Stimulated activated naive CD8-positive, alpha-beta T cell treated with anti-CD3 and anti-CD28 coated beads, Interleukin-15, Interleukin-2, amounts not matched to agents 100 ng/mL and 50 ng/mL, for 24 hours (primary cell): ENCODE results near the gene ABCA9.

Source experiments
- H3K27ac Mint-ChIP-seq: one replicate; pipeline ENCODE4 v1.8.0; 2021; ENCODE audit warnings: mild to moderate bottlenecking, mixed read lengths
- H3K27me3 Mint-ChIP-seq: one replicate; pipeline ENCODE4 v1.8.0; 2021; ENCODE audit warnings: mixed read lengths
- H3K36me3 Mint-ChIP-seq: one replicate; pipeline ENCODE4 v1.8.0; 2021; ENCODE audit warnings: low read depth, mixed read lengths
- H3K4me1 Mint-ChIP-seq: one replicate; pipeline ENCODE4 v1.8.0; 2021; ENCODE audit warnings: low read depth, mixed read lengths
- H3K4me3 Mint-ChIP-seq: one replicate; pipeline ENCODE4 v1.8.0; 2021; ENCODE audit warnings: mild to moderate bottlenecking, mixed read lengths
- H3K9me3 Mint-ChIP-seq: one replicate; pipeline ENCODE4 v1.8.0; 2021; ENCODE audit warnings: mixed read lengths

The ABCA9 gene

DNA sequence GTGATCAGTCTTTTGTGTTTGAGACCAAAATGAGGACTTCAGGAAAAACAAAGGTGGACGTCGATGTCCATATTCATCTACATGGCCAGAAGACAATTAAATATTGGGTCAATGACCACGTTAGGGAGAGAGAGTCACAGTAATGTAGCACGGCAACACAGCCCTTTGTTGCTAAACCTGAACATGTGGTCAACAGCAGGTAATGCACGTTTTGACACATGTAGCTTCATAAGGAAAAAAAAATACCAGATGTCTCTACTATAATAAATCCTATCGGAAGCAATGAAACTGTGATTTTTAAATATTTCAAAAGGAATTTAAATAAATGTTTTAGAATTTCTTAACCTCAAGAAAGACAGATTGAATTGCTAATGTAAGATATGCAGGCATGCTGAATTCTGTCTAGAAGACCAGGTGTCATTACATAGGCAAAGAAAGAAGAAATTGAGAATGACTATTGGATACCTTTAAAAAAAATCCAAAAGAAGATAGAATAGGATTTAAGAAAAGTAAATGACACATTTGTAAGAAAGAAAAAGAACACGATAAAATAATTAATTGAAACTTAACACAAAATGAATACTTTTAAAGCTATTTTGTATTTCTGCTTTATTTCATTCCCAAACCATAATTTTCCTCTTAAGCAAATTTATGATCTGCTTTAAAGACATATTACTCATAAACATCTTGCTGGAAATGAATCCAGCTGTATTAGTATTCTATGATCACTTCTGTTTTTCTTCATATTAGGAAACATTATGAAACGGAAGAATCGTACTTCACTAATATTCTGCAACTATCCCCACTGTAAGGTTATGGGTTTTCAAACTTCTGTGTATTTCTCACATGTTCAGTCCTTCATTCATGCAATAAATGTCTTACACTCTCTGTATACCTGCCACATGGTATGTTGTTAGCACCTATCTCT is 135.7 kb downstream of the ABCA9 start:
- H3K9me3 Mint-ChIP-seq, result no peaks in the 10 kb centered on the region

More for the DNA sequence above, 135.7 kb downstream of the ABCA9 start:
- Mint-ChIP-seq H3K36me3 (no peaks in the 10 kb centered on the region), H3K27me3 (no peaks in the 10 kb centered on the region), H3K4me3 (no peak overlapping the region), H3K27ac (no peak overlapping the region), H3K4me1 (no peaks in the 10 kb centered on the region)
